Lower lobe of right lung (tissue), 2 donors: Measurements from ENCODE around the gene NPIPB8. TPM values are rescaled to one million over a fixed set of nuclear protein-coding genes. Genes with fewer than 3 reads are reported as not detected.
"Not testable (repeated sequence)": the region's sequence is repeated elsewhere in the genome, so short reads cannot be mapped to it uniquely, and the experiment has no call there.

Source experiments
- ATAC-seq, 2 donors: fragments of 200-7000 bp; cut with Tn5 transposase; one replicate each; pipeline ENCODE4 v1.9.1; 2020 to 2022; ENCODE audit warnings: mild to moderate bottlenecking in 2 of 2, moderate library complexity in 2 of 2
- DNase-seq: peaks from one replicate; pipeline ENCODE4 v3.0.0-alpha.2; 2020
- H3K27ac ChIP-seq: fragments of 200-600 bp; one replicate; pipeline ENCODE4 v1.8.0; 2022
- H3K27me3 ChIP-seq: fragments of 200-600 bp; one replicate; pipeline ENCODE4 v1.8.0; 2022; ENCODE audit warnings: low read depth
- H3K36me3 ChIP-seq: fragments of 200-600 bp; one replicate; pipeline ENCODE4 v1.8.0; 2022; ENCODE audit warnings: mild to moderate bottlenecking
- H3K4me1 ChIP-seq: fragments of 200-600 bp; one replicate; pipeline ENCODE4 v1.8.0; 2022
- H3K4me3 ChIP-seq: fragments of 200-600 bp; one replicate; pipeline ENCODE4 v1.8.0; 2022; ENCODE audit warnings: mild to moderate bottlenecking
- H3K9me3 ChIP-seq: fragments of 200-600 bp; one replicate; pipeline ENCODE4 v1.8.0; 2022
- intact Hi-C: fragments of 100-400 bp; cut with DNase I; formaldehyde crosslinking; loops from one replicate; pipeline ENCODE4 v1.11.0; 2022
- total RNA-seq: library from RNA; stranded (reverse); fragmentation: NEBNext Ultra II Directional; extraction: Animal tissue kit (Norgen Biotek cat#: 25700); gene quantifications from one replicate; pipeline ENCODE4 v1.2.1, GENCODE V29; 2021
- donor health status: DM: no; HTN: yes; CAD: no; lungs with severe emphysema.

The NPIPB8 gene
- total RNA-seq, 1 donor from 2014 or later, result 2.7 TPM

DNA sequence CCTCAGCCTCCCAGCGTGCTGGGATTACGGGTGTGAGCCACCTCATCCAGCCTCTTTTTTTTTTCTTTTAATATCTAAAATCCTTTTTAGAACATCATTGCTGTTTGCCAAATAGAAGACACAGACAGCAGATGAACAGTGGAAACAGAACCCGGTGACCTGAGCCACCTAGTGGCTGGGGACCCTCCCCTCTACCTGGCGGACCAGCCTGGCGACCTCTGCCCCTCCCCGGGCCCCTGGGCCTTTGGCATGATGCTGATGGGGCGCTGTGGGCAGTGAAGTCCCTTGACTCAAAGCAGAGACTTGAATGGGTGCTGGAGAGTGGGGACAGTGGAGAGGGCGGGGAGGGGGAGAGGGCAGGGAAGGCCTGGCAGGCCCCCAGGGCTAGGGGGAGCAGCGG lies 61.9 kb downstream of the NPIPB8 start:
- H3K36me3 ChIP-seq, H3K4me1 ChIP-seq, ATAC-seq, H3K9me3 ChIP-seq, H3K27me3 ChIP-seq, DNase-seq, H3K4me3 ChIP-seq, intact Hi-C loops, H3K27ac ChIP-seq: not testable (repeated sequence)

DNA sequence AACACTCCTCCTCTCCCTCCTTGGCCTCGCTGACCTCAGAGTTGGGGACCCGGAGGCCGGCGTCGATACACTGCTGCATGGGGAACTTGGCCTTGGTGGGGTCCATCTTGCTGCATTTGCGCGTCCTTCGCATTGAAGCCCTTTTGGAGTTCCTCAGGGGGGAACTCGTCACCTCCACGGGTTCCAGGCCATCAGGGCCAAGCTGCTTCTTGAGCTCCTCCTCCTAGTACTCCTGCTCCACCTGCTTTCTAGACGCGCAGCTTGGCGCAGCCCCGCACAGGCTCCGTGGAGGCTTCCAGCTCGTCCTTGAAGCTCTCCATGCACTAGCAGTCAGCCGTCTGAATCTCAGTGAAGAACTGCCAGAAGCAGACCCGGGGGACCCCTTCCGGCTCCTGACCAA lies 62.5 kb downstream of the NPIPB8 start:
- H3K4me1 ChIP-seq, H3K27me3 ChIP-seq, H3K9me3 ChIP-seq, ATAC-seq, H3K36me3 ChIP-seq, H3K27ac ChIP-seq, H3K4me3 ChIP-seq, intact Hi-C loops: not testable (repeated sequence)
- DNase-seq, result peak; percentile 14

DNA sequence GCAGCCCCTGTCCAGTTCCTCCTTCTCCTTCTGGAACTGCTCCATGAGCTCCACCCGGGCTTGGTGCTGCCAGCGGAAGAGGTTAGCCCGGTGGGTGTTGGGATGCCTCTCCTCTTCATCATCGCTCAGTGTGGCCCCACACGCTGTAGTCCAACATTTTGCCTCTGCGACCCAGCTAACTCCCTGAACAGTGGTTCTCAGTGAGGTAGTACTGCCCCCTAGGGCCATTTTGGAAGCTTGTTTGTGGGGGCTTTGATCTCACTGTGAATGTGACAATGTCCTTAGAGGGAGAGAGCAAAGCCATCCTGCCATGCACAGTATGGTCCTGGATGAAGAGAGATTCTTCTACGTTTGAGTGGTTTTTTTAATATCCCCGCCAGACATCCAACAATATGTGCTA lies 63.5 kb downstream of the NPIPB8 start:
- intact Hi-C loops, H3K36me3 ChIP-seq, H3K4me1 ChIP-seq, DNase-seq, H3K27ac ChIP-seq, H3K4me3 ChIP-seq, ATAC-seq, H3K9me3 ChIP-seq, H3K27me3 ChIP-seq: not testable (repeated sequence)

DNA sequence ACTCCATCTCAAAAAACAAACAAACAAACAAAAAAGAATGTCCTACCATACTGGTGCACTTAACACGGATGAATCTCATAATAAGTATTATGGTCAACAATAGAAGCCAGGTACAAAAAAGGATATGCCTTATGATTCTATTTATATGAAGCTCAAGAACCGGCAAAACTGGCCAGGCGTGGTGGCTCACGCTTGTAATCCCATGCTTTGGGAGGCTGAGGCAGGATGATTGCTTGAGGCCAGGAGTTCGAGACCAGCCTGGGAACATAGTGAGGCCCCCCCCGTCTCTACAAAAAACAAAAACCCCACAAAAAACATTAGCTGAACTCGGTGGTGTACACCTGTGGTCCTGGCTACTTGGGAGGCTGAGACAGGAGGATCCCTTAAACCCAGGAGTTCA lies 66.4 kb downstream of the NPIPB8 start:
- H3K4me3 ChIP-seq, H3K27ac ChIP-seq, intact Hi-C loops, H3K36me3 ChIP-seq, H3K27me3 ChIP-seq, H3K9me3 ChIP-seq, H3K4me1 ChIP-seq, ATAC-seq: not testable (repeated sequence)
- peak; percentile 9 for DNase-seq

Other genes with a start within 250 kb of the NPIPB8 start
- 17.5 TPM for gene EIF3CL, start 234.2 kb upstream of the NPIPB8 start, total RNA-seq
- 0.44 TPM for gene NPIPB7, start 165.7 kb upstream of the NPIPB8 start, total RNA-seq
- 79.9 TPM for gene CLN3, start 146.0 kb upstream of the NPIPB8 start, total RNA-seq
- 29.2 TPM for gene APOBR, start 143.4 kb upstream of the NPIPB8 start, total RNA-seq
- gene IL27, start 131.2 kb upstream of the NPIPB8 start, total RNA-seq, result 1.4 TPM
- gene NUPR1, start 99.1 kb upstream of the NPIPB8 start, total RNA-seq, result 302 TPM
- gene SGF29, start 84.1 kb upstream of the NPIPB8 start, total RNA-seq, result 40.6 TPM
- 10.3 TPM for gene SULT1A2, start 41.0 kb upstream of the NPIPB8 start, total RNA-seq
- gene SULT1A1, start 28.0 kb upstream of the NPIPB8 start, total RNA-seq, result 50.2 TPM
- 484 TPM for gene EIF3C, start 73.4 kb downstream of the NPIPB8 start, total RNA-seq
- 5.5 TPM for gene NPIPB9, start 113.7 kb downstream of the NPIPB8 start, total RNA-seq
- 145 TPM for gene ATXN2L, start 184.9 kb downstream of the NPIPB8 start, total RNA-seq
- gene TUFM, start 208.3 kb downstream of the NPIPB8 start, total RNA-seq, result 112 TPM
- gene SH2B1, start 225.8 kb downstream of the NPIPB8 start, total RNA-seq, result 49.0 TPM
- 0.38 TPM for gene ATP2A1, start 240.4 kb downstream of the NPIPB8 start, total RNA-seq